ENCODE data around the gene IER3. TPM values are rescaled to one million over a fixed set of nuclear protein-coding genes. Genes with fewer than 3 reads are reported as not detected.

Gene IER3
- total and polyA plus RNA-seq, 2 of the 13 experiments (the other 11 are each of a cell fraction or from before 2014, with no cell fraction given), result 51.1 to 131 TPM

DNA sequence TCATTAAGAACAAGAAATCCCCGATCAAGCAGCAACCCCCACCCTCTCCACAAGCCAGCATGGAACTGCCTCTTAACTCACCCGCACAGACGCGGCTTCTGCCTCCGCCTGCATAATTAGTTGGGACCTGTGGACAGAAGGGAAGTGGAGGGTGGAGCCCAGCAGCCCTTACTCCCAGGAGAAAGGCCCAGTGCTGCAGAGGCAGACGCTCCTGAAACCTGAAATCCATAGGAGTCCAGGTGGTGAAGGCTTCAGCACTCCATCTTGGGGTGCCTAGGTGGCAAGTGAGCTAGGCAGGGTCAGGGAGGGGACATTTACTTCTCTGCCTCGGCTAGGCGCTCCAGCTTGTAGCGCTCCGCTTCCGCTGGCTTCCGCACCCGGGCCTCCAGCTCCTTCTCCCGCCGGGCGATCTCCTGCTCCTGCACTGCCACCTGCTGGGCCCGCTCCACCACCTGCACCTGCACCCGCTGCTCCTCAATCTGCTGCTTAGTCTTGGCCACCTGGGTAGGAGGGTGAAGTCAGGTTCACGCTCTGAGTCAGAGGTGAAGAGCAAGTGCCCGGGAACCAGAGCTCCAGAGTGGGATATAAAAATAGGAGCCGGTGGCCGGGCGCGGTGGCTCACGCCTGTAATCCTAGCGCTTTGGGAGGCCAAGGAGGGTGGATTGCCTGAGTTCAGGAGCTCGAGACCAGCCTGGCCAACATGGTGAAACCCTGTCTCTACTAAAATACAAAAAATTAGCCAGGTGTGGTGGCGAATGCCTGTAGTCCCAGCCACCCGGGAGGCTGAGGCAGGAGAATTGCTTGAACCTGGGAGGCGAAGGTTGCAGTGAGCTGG, 13.5 kb downstream of the IER3 start (continued):
- TF ChIP-seq, protein P1, sequence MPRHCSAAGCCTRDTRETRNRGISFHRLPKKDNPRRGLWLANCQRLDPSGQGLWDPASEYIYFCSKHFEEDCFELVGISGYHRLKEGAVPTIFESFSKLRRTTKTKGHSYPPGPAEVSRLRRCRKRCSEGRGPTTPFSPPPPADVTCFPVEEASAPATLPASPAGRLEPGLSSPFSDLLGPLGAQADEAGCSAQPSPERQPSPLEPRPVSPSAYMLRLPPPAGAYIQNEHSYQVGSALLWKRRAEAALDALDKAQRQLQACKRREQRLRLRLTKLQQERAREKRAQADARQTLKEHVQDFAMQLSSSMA (CRISPR knock-in tag; IDR thresholded peaks at IDR 0.05), result 0 out of 2 replicates have a peak, but pooled peaks have one; percentile 39
- TF ChIP-seq, protein P2, sequence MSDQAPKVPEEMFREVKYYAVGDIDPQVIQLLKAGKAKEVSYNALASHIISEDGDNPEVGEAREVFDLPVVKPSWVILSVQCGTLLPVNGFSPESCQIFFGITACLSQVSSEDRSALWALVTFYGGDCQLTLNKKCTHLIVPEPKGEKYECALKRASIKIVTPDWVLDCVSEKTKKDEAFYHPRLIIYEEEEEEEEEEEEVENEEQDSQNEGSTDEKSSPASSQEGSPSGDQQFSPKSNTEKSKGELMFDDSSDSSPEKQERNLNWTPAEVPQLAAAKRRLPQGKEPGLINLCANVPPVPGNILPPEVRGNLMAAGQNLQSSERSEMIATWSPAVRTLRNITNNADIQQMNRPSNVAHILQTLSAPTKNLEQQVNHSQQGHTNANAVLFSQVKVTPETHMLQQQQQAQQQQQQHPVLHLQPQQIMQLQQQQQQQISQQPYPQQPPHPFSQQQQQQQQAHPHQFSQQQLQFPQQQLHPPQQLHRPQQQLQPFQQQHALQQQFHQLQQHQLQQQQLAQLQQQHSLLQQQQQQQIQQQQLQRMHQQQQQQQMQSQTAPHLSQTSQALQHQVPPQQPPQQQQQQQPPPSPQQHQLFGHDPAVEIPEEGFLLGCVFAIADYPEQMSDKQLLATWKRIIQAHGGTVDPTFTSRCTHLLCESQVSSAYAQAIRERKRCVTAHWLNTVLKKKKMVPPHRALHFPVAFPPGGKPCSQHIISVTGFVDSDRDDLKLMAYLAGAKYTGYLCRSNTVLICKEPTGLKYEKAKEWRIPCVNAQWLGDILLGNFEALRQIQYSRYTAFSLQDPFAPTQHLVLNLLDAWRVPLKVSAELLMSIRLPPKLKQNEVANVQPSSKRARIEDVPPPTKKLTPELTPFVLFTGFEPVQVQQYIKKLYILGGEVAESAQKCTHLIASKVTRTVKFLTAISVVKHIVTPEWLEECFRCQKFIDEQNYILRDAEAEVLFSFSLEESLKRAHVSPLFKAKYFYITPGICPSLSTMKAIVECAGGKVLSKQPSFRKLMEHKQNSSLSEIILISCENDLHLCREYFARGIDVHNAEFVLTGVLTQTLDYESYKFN (CRISPR knock-in tag; conservative IDR thresholded peaks at IDR 0.05), result no peak
- TF ChIP-seq ZNF674 (CRISPR knock-in tag; IDR thresholded peaks at IDR 0.05; ENCODE audit: low read depth) (no peak), EHMT2 (IDR thresholded peaks at IDR 0.05; ENCODE audit: borderline replicate concordance, low read depth, low read length) (no peak), FOXP1 (IDR thresholded peaks at IDR 0.05) (no peak), FOXP1 (CRISPR knock-in tag; IDR thresholded peaks at IDR 0.05) (no peak), REPIN1 (CRISPR knock-in tag; IDR thresholded peaks at IDR 0.05; ENCODE audit: borderline replicate concordance, low read depth) (peak; percentile 34; the same call in 1 of the 2 replicates), POGZ (CRISPR knock-in tag; IDR thresholded peaks at IDR 0.05) (peak; percentile 76)
- TF ChIP-seq, protein P3, sequence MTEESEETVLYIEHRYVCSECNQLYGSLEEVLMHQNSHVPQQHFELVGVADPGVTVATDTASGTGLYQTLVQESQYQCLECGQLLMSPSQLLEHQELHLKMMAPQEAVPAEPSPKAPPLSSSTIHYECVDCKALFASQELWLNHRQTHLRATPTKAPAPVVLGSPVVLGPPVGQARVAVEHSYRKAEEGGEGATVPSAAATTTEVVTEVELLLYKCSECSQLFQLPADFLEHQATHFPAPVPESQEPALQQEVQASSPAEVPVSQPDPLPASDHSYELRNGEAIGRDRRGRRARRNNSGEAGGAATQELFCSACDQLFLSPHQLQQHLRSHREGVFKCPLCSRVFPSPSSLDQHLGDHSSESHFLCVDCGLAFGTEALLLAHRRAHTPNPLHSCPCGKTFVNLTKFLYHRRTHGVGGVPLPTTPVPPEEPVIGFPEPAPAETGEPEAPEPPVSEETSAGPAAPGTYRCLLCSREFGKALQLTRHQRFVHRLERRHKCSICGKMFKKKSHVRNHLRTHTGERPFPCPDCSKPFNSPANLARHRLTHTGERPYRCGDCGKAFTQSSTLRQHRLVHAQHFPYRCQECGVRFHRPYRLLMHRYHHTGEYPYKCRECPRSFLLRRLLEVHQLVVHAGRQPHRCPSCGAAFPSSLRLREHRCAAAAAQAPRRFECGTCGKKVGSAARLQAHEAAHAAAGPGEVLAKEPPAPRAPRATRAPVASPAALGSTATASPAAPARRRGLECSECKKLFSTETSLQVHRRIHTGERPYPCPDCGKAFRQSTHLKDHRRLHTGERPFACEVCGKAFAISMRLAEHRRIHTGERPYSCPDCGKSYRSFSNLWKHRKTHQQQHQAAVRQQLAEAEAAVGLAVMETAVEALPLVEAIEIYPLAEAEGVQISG (CRISPR knock-in tag; IDR thresholded peaks at IDR 0.05), result peak; percentile 60; the same call in 1 of the 2 replicates
- TF ChIP-seq, protein P4, sequence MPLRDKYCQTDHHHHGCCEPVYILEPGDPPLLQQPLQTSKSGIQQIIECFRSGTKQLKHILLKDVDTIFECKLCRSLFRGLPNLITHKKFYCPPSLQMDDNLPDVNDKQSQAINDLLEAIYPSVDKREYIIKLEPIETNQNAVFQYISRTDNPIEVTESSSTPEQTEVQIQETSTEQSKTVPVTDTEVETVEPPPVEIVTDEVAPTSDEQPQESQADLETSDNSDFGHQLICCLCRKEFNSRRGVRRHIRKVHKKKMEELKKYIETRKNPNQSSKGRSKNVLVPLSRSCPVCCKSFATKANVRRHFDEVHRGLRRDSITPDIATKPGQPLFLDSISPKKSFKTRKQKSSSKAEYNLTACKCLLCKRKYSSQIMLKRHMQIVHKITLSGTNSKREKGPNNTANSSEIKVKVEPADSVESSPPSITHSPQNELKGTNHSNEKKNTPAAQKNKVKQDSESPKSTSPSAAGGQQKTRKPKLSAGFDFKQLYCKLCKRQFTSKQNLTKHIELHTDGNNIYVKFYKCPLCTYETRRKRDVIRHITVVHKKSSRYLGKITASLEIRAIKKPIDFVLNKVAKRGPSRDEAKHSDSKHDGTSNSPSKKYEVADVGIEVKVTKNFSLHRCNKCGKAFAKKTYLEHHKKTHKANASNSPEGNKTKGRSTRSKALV (CRISPR knock-in tag; IDR thresholded peaks at IDR 0.05), result no peak
- TF ChIP-seq, protein P5, sequence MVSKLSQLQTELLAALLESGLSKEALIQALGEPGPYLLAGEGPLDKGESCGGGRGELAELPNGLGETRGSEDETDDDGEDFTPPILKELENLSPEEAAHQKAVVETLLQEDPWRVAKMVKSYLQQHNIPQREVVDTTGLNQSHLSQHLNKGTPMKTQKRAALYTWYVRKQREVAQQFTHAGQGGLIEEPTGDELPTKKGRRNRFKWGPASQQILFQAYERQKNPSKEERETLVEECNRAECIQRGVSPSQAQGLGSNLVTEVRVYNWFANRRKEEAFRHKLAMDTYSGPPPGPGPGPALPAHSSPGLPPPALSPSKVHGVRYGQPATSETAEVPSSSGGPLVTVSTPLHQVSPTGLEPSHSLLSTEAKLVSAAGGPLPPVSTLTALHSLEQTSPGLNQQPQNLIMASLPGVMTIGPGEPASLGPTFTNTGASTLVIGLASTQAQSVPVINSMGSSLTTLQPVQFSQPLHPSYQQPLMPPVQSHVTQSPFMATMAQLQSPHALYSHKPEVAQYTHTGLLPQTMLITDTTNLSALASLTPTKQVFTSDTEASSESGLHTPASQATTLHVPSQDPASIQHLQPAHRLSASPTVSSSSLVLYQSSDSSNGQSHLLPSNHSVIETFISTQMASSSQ (IDR thresholded peaks at IDR 0.05; ENCODE audit: low read depth), result no peak
- TF ChIP-seq, protein P5 (CRISPR knock-in tag; IDR thresholded peaks at IDR 0.05; ENCODE audit: borderline replicate concordance), result no peak
